HG03460 (cell line): ENCODE results near the gene NAA20.

ENCODE experiments used
- ATAC-seq: cut with Tn5 transposase; IDR thresholded peaks from one replicate; pipeline ENCODE4 v1.9.1; 2021; ENCODE audit not compliant: unreplicated experiment

The NAA20 gene

GRCh38 chr20:20017844-20018185 is 653 bp downstream of the NAA20 start:
- ATAC-seq, result peak; percentile 7

- no peak for ATAC-seq
Measured at GRCh38 chr20:20018366-20018765, 1.2 kb downstream of the NAA20 start.

- ATAC-seq, result no peak
Measured at GRCh38 chr20:20019123-20019522, 2.0 kb downstream of the NAA20 start.

- no peak for ATAC-seq
Measured at GRCh38 chr20:20020908-20021307, 3.7 kb downstream of the NAA20 start.

- no peak for ATAC-seq
Measured at GRCh38 chr20:20021835-20022234, 4.7 kb downstream of the NAA20 start.

- peak; percentile 58 for ATAC-seq
Measured at GRCh38 chr20:20022498-20022897, 5.3 kb downstream of the NAA20 start.

GRCh38 chr20:20023395-20023794 is 6.2 kb downstream of the NAA20 start:
- ATAC-seq, result no peak

GRCh38 chr20:20024942-20025341 is 7.8 kb downstream of the NAA20 start:
- no peak for ATAC-seq

- ATAC-seq, result no peak
Measured at GRCh38 chr20:20027284-20027683, 10.1 kb downstream of the NAA20 start.

- no peak for ATAC-seq
Measured at GRCh38 chr20:20031790-20032189, 14.6 kb downstream of the NAA20 start.

GRCh38 chr20:20034486-20034885 is 17.3 kb downstream of the NAA20 start:
- ATAC-seq, result no peak

- ATAC-seq, result no peak
Measured at GRCh38 chr20:20036756-20037155, 19.6 kb downstream of the NAA20 start.

- no peak for ATAC-seq
Measured at GRCh38 chr20:20037960-20038359, 20.8 kb downstream of the NAA20 start.

- no peak for ATAC-seq
Measured at GRCh38 chr20:20038586-20038985, 21.4 kb downstream of the NAA20 start.

GRCh38 chr20:20039752-20040387 is 22.7 kb downstream of the NAA20 start:
- no peak for ATAC-seq

GRCh38 chr20:20051767-20052073 is 34.6 kb downstream of the NAA20 start:
- peak; percentile 22 for ATAC-seq

- ATAC-seq, result peak; percentile 89
Measured at GRCh38 chr20:20052074-20052970, 35.2 kb downstream of the NAA20 start, which contains the start of the genes CFAP61 and CRNKL1. Gene CFAP61 (plus strand): TSS chr20:20052532. CDS start chr20:20056654, 4,122 bp downstream. Gene CRNKL1 (minus strand): TSS chr20:20052466. CDS start chr20:20052342, 124 bp downstream.

- ATAC-seq, result no peak
Measured at GRCh38 chr20:20060234-20060998, 43.3 kb downstream of the NAA20 start.

GRCh38 chr20:20063941-20064702 is 47.0 kb downstream of the NAA20 start:
- no peak for ATAC-seq

GRCh38 chr20:20065361-20065760 is 48.2 kb downstream of the NAA20 start:
- ATAC-seq, result no peak
